ELF-1 (cell line): ENCODE data around the gene ANO2.

Experiments
- DNase-seq: peaks from one replicate; pipeline ENCODE4 v3.0.0-alpha.2; 2016; ENCODE audit warnings: low read depth, low spot score

Gene ANO2

DNA sequence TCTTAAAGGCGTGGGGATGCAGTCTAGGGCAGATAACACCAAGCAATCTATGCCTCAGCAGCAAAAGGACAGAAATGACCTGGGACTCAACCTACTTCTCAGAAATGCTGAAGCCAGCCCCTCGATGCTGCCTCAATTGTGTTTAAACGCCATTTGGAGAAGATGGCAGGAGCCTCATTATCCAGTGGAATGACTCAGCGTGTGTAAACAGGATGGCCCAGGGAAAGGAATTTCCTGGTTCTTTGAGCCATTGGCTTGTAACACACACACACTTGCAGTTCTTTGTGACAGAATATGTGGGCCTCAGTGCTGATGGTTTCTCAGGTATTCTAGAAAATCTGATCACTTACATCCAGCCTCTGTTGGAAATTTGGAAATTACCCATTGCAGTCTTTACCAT is 358.9 kb downstream of the ANO2 start:
- DNase-seq: peak; percentile 37

DNA sequence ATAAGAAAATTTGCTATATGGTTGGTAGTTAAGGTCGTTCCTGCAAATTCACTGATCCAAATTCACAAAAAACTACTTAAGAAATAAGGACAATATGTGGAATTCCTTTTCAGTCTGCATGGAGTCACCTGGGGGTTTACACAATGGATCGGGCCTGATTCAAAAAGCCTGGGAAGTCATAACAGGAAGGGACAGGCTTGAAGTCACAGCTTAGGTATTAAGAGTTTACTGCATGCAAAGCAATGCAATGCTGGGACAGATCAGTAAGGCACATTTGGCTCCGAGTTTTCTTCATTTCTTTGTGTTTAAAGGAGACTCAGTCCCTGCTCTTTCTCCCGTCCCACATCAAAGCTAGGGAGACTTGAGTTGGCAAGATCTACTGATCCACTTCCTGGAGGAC is 359.9 kb downstream of the ANO2 start:
- DNase-seq: no peak

DNA sequence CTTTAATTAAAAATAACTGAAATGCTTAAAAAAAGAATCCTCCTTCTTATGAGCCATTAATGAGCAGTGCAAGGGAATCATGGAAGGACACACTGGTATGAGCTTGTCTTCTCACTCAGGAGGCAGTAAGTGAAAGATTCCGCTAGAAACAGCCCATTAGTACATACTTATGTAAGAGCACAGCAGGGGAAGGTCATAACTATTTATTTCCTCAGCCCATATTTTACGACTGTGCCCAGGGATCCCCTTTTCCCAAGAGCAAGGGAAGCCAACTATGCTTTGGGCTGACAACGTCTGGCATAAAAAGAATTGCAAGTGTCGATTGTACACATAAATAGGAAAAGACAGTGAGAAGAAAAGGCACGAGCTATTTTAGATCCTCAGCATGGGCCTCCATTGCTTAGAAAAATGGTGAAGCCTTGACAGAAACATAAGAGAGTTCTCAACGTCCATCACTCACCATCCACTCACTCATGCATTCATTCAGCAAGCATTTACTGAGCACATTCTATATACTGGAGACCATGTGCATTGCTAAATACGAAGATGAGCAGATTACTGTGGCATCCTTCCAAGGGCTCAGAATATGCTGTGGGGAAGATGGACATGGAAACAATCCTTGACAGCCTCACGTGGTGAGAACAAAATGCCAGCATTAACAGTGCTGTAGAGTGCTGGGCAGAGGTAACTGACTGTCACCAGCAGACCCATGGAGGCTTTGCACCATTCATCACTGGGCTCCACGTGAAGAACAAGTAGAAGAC is 360.5 kb downstream of the ANO2 start:
- no peak for DNase-seq

DNA sequence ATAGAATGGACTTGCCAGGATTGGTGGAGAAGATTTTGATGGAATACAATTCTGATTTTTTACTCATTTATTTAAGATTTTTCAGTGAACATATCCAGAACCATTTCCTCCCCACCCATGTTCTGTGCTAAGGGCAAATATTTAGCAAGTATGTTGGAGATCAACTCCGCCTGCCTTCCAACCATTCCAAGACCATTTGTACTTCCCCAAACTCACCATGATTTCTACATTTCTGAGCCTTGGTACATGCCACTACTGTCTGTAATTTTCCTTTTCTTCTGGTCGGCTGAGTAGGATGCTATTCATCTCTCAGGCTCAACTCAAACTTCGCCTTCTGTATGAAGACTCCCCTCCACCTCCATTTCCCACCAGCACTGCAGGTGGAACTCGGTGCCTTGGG is 362.5 kb downstream of the ANO2 start:
- DNase-seq: no peak

DNA sequence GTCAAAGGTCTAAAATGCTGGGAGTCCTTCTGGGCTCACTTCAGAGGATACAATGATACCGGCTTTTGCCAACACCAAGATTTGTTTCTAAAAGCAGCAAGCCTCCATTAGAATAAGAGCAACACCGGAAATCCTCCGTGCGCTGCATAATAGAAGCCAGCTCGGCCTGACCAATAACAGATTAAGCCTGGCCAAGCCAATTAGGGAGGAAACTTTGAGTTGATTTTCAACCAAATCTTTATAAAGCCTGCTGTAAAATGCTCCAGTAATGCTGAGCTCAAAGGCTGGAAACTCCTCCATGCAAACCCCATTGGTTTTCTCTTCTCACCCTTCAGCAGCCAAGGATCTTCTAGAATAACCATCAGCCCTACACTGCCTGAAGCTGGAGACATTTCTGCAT is 363.0 kb downstream of the ANO2 start:
- no peak for DNase-seq

DNA sequence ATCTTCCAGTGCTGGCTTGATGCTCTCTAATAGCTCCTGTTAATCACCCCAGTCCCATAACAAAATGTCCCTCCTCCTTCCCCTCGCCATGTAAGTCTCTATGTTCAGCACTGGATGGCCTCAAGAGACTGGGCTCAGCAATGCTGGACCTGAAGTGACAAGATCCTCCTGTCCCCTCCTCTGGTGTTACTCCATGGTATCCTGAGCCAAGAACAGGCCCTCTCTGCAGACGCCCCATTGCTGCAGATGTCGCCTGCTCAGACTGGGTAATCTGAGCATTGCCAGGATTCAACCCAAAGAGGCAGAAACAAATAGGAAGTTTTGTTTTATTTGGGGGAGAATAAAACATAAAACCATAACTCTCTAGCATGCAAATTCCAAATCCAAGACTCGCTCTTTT is 363.4 kb downstream of the ANO2 start:
- DNase-seq: no peak

DNA sequence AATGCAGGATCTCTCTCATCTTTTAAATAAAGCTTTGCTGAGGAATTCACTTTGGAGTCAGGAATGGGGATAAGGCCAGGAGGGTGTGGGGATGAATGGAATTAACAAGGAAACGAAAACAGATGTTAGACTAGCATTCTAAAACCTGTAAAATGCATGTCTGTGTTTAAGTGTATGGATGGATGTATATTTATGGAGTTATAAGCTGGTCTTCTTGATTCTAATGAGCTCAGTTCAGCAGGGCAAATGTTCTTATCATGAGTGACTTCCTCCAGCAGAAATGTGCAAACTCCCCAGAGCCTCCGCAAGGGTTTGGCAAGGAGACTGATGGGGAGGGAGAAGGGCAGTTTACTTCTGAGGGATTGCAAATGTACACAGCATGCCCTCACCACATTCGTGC is 364.0 kb downstream of the ANO2 start:
- DNase-seq: no peak

DNA sequence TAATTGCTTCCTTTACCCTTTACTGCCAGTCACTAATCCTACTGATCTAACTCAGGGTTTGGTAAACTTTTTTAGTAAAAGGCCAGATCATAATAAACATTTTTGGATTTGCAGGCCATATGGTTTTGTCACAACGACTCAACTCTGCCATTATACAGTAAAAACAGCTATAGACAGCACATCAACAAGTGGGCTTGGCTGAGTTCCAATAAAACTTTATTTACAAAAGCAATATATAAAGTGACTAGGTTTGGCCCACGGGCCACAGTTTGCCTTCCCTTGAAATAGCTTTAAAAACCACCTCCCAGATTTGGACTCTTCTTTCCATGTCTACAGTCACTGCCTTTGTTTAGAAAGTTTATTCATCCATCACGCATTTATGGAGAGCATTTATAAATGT is 366.3 kb downstream of the ANO2 start:
- DNase-seq: no peak

DNA sequence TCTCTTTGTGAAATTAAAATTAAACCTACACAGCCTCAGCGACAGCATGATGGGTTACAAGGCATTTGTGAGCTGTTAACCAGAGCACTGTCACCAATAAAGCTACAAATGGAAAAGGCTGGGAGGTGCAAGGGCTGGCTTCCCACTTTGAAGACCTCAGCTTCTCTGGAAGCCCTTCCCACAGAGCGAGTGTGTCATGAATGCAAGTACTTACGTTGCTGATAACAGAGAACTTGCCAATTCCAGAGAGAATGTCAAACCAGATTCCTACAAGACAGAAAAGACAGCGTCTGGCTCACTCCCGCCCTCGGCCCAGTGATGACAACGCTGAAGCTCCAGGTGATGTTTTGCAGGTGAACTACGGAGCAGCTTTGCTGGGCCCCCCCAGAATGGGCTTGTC is 367.3 kb downstream of the ANO2 start:
- DNase-seq: no peak

DNA sequence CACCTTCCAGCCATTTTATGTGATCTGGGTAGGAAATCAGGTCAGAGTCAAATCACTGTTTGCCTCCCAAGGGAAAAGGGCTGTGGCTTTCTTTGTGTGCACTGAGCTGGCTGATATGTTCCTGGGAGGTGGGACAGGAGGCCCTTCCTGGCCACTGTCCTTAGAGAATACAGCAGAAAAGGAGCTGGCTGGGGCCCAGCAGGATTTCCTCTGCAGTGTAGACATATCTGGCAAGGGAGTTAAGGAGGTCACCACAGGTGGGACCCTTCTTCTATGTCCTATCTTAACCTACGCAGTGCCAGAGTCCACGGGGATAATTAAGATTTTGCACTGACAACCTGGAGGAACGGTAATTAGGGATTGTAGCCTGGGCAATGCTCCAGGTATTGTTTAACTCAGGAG is 367.8 kb downstream of the ANO2 start:
- DNase-seq: no peak

DNA sequence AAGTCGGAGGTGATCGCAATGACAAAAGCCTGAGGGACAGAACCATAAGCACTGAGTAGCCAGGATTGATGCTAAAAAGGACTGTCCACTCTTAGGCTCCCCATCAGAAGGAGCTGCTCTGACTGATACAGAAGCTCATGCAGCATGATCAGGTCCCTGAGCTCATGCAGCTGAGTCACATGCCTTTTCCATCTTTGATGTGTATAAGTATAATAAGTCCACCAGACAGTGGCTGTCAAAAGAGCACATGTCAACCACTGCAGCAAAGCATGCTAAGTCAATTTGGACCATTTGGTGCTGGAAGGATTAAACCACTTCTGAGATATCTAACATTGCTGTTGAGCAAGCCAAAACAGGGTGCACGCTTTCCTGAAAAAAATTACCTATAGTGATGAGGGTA is 369.1 kb downstream of the ANO2 start:
- no peak for DNase-seq

DNA sequence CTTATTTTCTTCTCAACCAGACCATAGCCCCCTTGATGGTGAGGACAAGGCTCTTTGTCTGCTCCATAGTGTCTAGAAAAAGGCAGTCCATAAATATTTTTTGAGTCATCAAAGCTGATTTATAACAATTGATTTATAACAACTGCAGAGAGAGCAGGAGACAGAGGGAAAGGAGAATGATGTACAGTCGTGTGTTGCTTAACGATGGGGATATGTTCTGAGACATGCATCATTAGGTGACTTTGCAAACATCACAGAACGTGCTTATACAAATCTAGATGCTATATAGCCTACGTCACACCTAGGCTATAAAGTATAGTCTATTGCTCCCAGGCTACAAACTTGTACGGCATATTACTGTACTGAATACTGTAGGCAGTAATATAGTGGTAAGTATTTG is 369.8 kb downstream of the ANO2 start:
- DNase-seq: no peak

DNA sequence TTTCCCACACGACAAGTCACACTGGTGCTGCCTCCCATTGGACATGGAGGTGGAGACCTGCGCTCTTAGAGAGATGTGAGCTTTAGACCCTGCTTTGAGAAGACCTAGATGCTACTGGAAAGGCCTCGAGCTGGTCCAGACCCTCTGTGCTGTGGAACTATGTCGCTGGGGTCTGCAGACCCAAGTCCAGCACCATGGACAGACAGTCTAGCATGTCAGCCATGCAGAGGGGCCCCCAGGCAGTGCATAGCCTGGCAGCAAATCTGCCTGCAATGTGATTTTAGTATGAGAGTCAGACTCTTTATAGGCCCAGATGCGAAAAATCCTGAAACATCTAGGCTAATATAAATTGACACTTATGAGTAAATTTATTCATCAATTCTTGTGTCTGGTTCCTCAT is 371.7 kb downstream of the ANO2 start:
- no peak for DNase-seq

DNA sequence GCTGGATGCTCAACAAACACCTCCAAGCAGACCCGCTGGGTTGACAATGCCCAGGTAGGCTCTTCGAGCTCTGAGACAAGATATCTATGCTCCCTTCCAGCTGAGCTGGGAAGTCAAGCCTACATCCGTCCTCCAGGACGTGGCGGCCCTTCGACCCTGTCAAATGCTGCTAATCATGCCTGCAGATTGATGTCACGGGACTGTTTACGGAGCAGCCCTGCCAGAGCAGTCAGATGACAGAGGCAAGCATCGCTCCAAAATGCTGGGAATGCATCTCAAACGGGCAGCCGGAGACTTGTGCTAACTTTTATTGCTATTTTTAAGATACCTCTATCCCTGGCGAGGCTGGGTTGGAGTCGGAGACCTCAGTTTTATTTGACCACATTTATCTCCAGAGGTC is 373.9 kb downstream of the ANO2 start:
- no peak for DNase-seq

DNA sequence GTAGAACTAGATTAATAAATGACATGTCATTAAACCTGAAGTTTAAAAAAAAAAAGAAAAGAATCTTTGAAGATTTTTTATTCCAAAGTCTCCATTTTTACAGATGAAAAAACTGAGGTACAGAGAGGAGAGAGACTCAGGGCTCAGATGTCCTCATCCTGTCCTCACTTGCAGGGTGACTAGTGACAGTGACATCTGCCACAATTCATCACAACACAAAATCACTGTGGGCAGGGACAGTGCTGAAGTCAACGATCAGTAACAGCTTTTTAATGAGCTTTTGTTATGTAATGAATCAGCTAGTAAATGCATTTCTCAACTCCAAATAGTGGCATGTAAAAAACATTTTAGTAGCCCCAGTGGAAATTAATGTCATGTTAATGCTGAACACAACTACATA is 374.6 kb downstream of the ANO2 start:
- DNase-seq: no peak

DNA sequence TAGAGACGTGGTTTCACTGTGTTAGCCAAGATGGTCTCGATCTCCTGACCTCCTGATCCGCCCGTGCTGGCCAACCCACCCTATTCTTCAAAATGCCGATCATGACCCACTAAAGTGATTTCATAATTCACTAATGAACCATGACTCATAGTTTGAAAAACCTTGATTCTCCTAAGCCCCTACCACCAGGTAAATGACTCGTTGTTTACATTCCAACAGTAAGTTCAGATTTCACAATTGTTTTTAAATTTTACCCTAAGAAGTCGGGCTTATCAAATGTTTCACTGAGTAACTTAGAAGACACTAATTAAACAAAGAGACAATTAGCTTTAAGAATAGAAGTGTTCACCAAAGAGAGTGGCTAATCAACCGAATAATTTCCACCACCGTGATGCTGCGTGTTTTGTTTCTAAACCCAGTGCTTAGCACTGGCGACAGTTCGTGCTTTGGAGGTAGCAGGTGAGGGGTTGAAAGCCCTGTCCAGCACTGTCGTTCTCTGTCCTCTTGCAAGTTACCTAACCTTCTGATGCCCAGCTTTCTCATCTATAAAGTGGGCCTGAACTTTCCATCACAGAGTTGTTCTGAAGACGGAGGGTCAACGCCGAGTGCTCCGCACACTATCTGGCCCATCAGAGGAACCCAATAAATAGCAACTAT is 376.6 kb downstream of the ANO2 start:
- DNase-seq: no peak

DNA sequence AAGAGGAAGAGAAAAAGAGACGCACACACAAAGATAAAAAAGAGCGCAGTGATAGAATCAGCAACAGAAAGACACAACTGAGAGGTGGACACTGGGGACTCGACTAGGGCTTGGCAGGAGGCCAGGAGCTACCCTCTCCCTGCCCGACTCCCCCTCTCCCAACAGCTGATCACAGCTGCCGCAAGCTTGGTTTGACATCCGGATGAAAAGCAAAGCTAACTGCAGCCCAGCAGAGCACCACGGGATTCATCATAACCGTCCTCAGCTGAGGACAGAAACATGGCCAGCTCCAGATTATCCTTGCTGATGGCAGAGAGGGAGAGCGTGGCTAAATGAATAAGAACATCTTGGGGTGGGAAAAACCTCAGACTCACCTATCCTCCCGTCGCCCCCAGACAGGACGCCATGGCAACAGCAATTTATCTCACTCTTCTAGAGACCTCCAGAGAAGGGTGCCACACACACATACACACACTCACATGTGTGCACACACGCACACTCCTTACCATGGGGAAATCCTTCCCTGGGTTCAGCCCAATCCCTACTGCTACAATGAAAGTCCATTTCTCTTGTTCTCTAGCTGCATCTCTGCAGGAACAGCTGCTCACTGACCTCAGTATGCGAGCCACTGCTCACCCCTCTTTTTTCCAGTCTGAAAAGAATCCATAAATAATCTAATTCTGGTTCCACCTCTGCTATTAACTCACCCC is 377.9 kb downstream of the ANO2 start:
- DNase-seq: no peak

DNA sequence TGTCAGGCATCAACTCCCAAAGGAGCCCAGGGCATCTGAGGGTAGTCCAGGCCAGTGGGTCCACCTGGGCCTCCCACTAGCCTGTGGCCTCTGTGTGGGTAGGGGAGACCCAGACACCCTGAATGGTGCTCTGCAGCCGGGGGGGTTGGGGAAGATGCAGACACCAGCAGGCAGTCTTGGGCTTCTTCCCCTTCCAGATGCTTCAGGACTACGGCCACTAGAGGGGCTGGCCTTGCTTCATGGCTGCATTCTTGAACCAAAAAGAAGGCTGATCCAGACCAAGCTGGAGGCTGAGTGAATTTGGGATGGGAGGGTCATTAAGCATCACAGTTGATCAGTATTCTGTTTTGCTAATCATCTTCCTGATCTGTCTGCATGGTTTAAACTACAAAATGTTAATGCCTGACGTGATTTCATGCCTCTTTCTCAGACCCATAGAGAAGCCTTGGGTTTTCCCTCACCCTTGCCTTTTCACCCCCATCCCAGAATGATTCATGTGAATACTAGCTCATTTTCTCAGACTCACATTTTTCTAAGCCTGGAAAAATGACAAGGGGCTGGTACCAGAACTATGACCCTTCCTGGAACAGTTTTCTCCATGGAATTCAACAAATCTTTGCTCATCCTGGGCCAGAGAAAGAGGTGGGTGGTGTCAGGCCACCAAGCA is 379.0 kb downstream of the ANO2 start:
- no peak for DNase-seq

DNA sequence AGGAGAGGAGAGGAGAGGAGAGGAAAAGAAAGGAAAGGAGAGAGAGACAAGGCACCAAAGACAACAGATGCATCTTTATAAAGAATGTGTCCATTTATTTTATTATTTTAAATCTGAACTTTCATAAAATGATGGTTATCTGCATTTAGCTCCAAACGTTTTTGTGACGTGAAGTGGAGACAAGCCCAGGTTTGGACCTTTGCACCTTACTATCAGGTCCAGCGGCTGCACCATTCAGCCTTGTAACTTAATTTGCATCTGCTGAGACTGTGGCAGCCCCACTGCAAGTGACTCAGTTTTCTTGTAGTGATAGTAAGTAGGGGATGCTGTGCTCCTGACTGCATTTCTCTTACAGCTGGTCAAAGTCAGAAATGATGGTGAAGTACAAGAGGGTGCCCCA is 382.5 kb downstream of the ANO2 start:
- DNase-seq: no peak

DNA sequence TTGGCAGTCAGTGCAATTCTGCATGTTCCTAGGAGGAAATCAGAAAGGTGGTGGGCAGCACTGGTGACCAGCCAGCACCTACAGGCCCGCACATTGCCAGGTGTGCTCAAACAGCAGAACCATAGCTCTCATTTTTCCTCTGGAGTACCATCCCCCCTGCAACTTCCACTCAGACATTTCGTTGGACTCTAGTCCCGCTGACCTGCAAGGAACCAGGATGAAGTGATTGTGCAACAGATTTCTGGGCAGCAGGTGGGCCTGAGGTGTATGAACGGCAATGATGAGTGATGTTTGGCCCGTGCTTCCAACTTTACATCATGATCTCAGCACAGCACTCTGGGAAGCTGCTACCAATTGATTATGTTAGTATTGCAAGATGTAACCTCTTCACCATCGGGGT is 383.2 kb downstream of the ANO2 start:
- DNase-seq: no peak

DNA sequence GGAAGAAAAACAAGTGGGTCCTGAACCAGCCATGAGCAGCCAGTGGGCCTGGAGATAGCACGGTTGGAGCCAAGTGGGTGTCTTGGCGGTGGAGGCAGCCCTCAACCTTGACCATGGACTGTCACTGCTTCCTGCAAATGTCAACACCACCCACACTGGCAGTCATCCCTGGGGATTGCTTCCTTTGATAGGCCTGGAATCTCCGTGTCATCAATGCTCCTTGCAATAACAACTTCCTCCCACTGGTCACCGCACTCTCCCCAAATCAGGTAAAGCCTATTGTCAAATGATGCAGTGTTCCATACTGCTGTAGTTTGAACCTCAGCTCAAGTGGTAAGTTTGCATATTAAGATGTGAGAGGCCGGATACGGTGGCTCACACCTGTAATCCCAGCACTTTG is 384.0 kb downstream of the ANO2 start:
- no peak for DNase-seq

DNA sequence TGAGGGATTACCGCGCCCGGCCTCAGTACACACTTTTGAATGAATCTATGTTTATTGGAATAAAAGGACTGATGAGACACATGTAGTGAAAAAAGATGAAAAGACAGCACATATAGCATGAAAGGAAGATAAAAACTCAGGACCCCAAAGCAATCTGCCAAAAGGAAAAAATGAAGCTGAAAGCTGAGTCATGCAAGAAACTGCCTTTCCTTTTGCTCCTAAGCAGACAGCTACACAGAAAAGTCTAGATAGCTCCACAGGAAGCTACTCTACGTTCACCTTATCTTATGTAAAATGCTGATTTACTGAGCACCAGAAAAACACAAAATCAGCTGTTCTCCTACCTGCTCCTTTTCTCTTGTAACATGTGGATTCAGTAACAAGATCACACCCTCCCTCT is 384.8 kb downstream of the ANO2 start:
- DNase-seq: no peak

DNA sequence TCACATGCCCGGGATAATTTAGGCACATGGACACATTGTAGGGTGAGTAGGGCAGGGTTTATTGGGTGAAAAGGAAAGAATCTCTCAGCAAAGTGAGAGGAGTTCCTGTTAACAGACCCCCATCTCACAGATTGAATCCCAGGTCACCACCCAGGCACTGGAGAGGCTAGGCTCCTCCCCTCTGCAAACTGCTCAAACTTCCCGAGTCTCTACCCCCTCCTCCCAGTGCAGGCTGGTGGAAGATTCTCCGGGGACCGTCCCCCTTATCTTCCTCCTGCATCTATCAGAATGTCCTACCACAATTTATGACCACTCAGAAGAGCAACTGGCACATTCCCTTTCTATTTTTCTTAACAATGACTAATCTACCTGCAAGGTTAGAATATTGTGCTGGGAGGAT is 387.2 kb downstream of the ANO2 start:
- no peak for DNase-seq
